IMR-90 (cell line): Measurements from ENCODE around the gene IPO13. TPM values are rescaled to one million over a fixed set of nuclear protein-coding genes. Genes with fewer than 3 reads are reported as not detected.

ENCODE experiments used
- ATAC-seq: fragments of 200-7000 bp; cut with Tn5 transposase; 2 replicates; pipeline ENCODE4 v1.9.1; 2020; ENCODE audit warnings: low read depth, mild to moderate bottlenecking, moderate library complexity
- BruUV-seq: library from RNA; stranded (reverse); fragments of 400-500 nt; replicated peaks from 2 replicates; lab custom pipeline; 2021; lab: Mats Ljungman, UMichigan
- CTCF ChIA-PET: fragments of 300-600 bp; formaldehyde crosslinking; extraction: SDS; loops from one replicate; lab custom pipeline; 2021; ENCODE audit warnings: antibody characterized with exemption; lab: Yijun Ruan, JAX
- POLR2A ChIA-PET: fragments of 300-600 bp; sonication (Branson Sonifier 250); formaldehyde crosslinking; loops from one replicate; lab custom pipeline; 2022; ENCODE audit warnings: antibody characterized with exemption; ENCODE audit not compliant: unreplicated experiment; lab: Charles Lee
- DNase-seq: peaks from one replicate; pipeline ENCODE4 v3.0.0; 2013
- H2AFZ ChIP-seq: replicated peaks from 2 replicates; pipeline ENCODE3; 2013; ENCODE audit warnings: low read length, mild to moderate bottlenecking; ENCODE audit not compliant: poor library complexity
- H2AK5ac ChIP-seq: 2 replicates; pipeline ENCODE4 v1.6.1; 2013; ENCODE audit warnings: low read depth, low read length, inconsistent platforms
- H2AK9ac ChIP-seq: replicated peaks from 2 replicates; pipeline ENCODE3; 2013; ENCODE audit warnings: mild to moderate bottlenecking, low read depth, low read length, moderate library complexity; ENCODE audit not compliant: poor library complexity
- H2BK120ac ChIP-seq: 2 replicates; pipeline ENCODE4 v1.6.1; 2013; ENCODE audit warnings: low read depth, low read length, inconsistent platforms
- H2BK15ac ChIP-seq: 3 replicates; pipeline ENCODE4 v1.6.1; 2013; ENCODE audit warnings: low read depth, low read length, inconsistent platforms
- H2BK20ac ChIP-seq: 2 replicates; pipeline ENCODE4 v1.6.1; 2013; ENCODE audit warnings: low read depth, mild to moderate bottlenecking, inconsistent platforms, low read length, moderate library complexity
- H2BK5ac ChIP-seq: 2 replicates; pipeline ENCODE4 v1.6.1; 2013; ENCODE audit warnings: mild to moderate bottlenecking, low read depth, low read length, inconsistent platforms; ENCODE audit not compliant: poor library complexity, severe bottlenecking
- H3K14ac ChIP-seq: replicated peaks from 2 replicates; pipeline ENCODE4 v1.6.1; 2013; ENCODE audit warnings: low read depth, low read length, inconsistent platforms
- H3K18ac ChIP-seq: 2 replicates; pipeline ENCODE4 v1.6.1; 2013; ENCODE audit warnings: low read depth, low read length, control low read depth
- H3K23ac ChIP-seq: 2 replicates; pipeline ENCODE4 v1.6.1; 2013; ENCODE audit warnings: low read depth, low read length, inconsistent platforms
- H3K27ac ChIP-seq: 2 replicates; pipeline ENCODE4 v1.5.1; 2013; ENCODE audit warnings: mild to moderate bottlenecking, control low read depth, low read length; ENCODE audit not compliant: insufficient read depth
- H3K27me3 ChIP-seq: 2 replicates; pipeline ENCODE4 v1.6.1; 2013; ENCODE audit warnings: low read length; ENCODE audit not compliant: control insufficient read depth, insufficient read depth
- H3K36me3 ChIP-seq: 2 replicates; pipeline ENCODE4 v1.6.1; 2013; ENCODE audit warnings: low read length, mixed read lengths; ENCODE audit not compliant: control insufficient read depth, insufficient read depth
- H3K4ac ChIP-seq: 2 replicates; pipeline ENCODE4 v1.6.1; 2013; ENCODE audit warnings: low read depth, low read length, inconsistent platforms
- H3K4me1 ChIP-seq: 2 replicates; pipeline ENCODE4 v1.6.1; 2013; ENCODE audit warnings: low read length, mixed read lengths; ENCODE audit not compliant: control insufficient read depth, insufficient read depth
- H3K4me2 ChIP-seq: 2 replicates; pipeline ENCODE4 v1.6.1; 2013; ENCODE audit warnings: low read depth, mild to moderate bottlenecking, control low read depth, low read length, moderate library complexity
- H3K4me3 ChIP-seq: 2 replicates; pipeline ENCODE4 v1.5.1; 2013; ENCODE audit warnings: low read depth, mild to moderate bottlenecking, control low read depth, low read length, moderate library complexity; ENCODE audit not compliant: insufficient read depth
- H3K56ac ChIP-seq: 2 replicates; pipeline ENCODE4 v1.6.1; 2013; ENCODE audit warnings: low read length, inconsistent platforms; ENCODE audit not compliant: insufficient read depth; ENCODE audit errors: extremely low read depth
- H3K79me1 ChIP-seq, 2 experiments: 2 replicates each; pipeline ENCODE4 v1.6.1; 2013; ENCODE audit warnings: low read length in 2 of 2, inconsistent platforms in 1 of 2, low read depth in 1 of 2
- H3K9ac ChIP-seq: 2 replicates; pipeline ENCODE4 v1.6.1; 2013; ENCODE audit warnings: low read depth, low read length, control low read depth
- H3K9me1 ChIP-seq: 2 replicates; pipeline ENCODE4 v1.6.1; 2013; ENCODE audit warnings: low read length, inconsistent platforms; ENCODE audit not compliant: insufficient read depth
- H3K9me3 ChIP-seq: 2 replicates; pipeline ENCODE4 v1.6.1; 2013; ENCODE audit warnings: low read length; ENCODE audit not compliant: control insufficient read depth, insufficient read depth
- H4K20me1 ChIP-seq: 2 replicates; pipeline ENCODE4 v1.6.1; 2013; ENCODE audit warnings: low read length, inconsistent platforms; ENCODE audit not compliant: insufficient read depth
- H4K5ac ChIP-seq: 2 replicates; pipeline ENCODE4 v1.6.1; 2013; ENCODE audit warnings: mild to moderate bottlenecking, low read depth, low read length, control low read depth
- H4K8ac ChIP-seq, 2 experiments: 2 replicates each; pipeline ENCODE4 v1.6.1; 2013; ENCODE audit warnings: low read depth in 2 of 2, low read length in 2 of 2, control low read depth in 1 of 2, inconsistent platforms in 1 of 2
- H4K91ac ChIP-seq: 2 replicates; pipeline ENCODE4 v1.6.1; 2013; ENCODE audit warnings: low read depth, low read length, inconsistent platforms; ENCODE audit not compliant: insufficient read depth
- MAFK ChIP-seq: IDR thresholded peaks from 2 replicates; pipeline ENCODE4 v1.6.1; 2012; ENCODE audit warnings: low read depth, low read length, improper control_type of control experiment
- MXI1 ChIP-seq: IDR thresholded peaks from 2 replicates; pipeline ENCODE4 v1.6.1; 2012; ENCODE audit warnings: low read depth, mild to moderate bottlenecking, low read length, moderate library complexity, borderline replicate concordance
- NFE2L2 ChIP-seq: fragments of 150-350 bp; IDR thresholded peaks from 2 replicates; pipeline ENCODE4 v1.6.1; 2016; ENCODE audit warnings: low read depth, mild to moderate bottlenecking, low read length
- POLR2A ChIP-seq: IDR thresholded peaks from 2 replicates; pipeline ENCODE4 v1.6.1; 2012; ENCODE audit warnings: mild to moderate bottlenecking, low read depth, low read length
- WGBS, 2 experiments: methylation state at CpG; one replicate each; pipeline versions ENCODE4 v1.1.5 to v1.1.7; 2013; ENCODE audit warnings: missing lambda C conversion rate in 2 of 2; ENCODE audit not compliant: insufficient read length in 1 of 2; ENCODE audit errors: extremely low coverage in 2 of 2; 5-methylcytosine and 5-hydroxymethylcytosine counted together
- dilution Hi-C: fragments of 300-500 bp; cut with HindIII; formaldehyde crosslinking; loops from one replicate; pipeline ENCODE4 v1.14.3; 2018; ENCODE audit warnings: low sequenced_read_pairs; ENCODE audit not compliant: unreplicated experiment
- in situ Hi-C: fragments of 300-500 bp; cut with MboI; formaldehyde crosslinking; loops from 3 replicates; pipeline ENCODE4 v1.14.3; 2019; ENCODE audit warnings: low sequenced_read_pairs, inconsistent platforms, mixed read lengths
- intact Hi-C: fragments of 100-400 bp; cut with micrococcal nuclease; formaldehyde crosslinking; loops from 2 replicates; pipeline ENCODE4 v1.10.0; 2022
- polyA plus RNA-seq, 3 experiments: library from polyadenylated mRNA; depleted of rRNA; stranded (reverse); fragments of >200 nt; gene quantifications; 2 replicates each; pipeline ENCODE4 v1.2.3, GENCODE V29; 2012; ENCODE audit warnings: low replicate concordance in 1 of 3
- total RNA-seq: library from RNA; depleted of rRNA; stranded (reverse); fragments of >200 nt; gene quantifications from 2 replicates; pipeline ENCODE4 v1.2.3, GENCODE V29; 2012

Gene IPO13
- total and polyA plus RNA-seq, 2 of the 4 experiments (the other 2 are of a cell fraction) = 15.2 to 18.7 TPM

GRCh38 chr1:43900386-43900785, 46.4 kb upstream of the IPO13 start:
- Histone ChIP-seq H3K4me1 (no peaks in the 10 kb centered on the region), H4K5ac (no peak overlapping the region), H3K14ac (no peak overlapping the region), H3K27ac (no peak overlapping the region), H3K23ac (no peak overlapping the region), H2AFZ (no peak overlapping the region), H2AK5ac (no peak overlapping the region), H2BK5ac (no peak overlapping the region), H3K36me3 (peaks cover 30% of the 10 kb centered on the region), H3K9me3 (no peaks in the 10 kb centered on the region), H2BK15ac (no peak overlapping the region), H3K79me1 (no peaks in the 10 kb centered on the region; a peak in 1 of 4 replicates), H3K4ac (no peak overlapping the region), H4K8ac (no peak overlapping the region), H2BK20ac (no peak overlapping the region), H3K18ac (no peak overlapping the region), H3K4me3 (no peak overlapping the region), H4K20me1 (no peaks in the 10 kb centered on the region), H4K91ac (no peak overlapping the region), H2AK9ac (no peak overlapping the region), H3K4me2 (no peak overlapping the region), H3K56ac (no peak overlapping the region), H3K9me1 (peaks cover 2% of the 10 kb centered on the region; the same call in 1 of the 2 replicates), H2BK120ac (no peak overlapping the region), H3K27me3 (no peaks in the 10 kb centered on the region), H3K9ac (no peak overlapping the region)
- BruUV-seq = no TSS peak
- intact Hi-C loops = no loop called here
- DNase-seq (no peak), ATAC-seq (no peak)
- in situ Hi-C loops = no loop called here
- dilution Hi-C loops = no loop called here
- TF ChIP-seq NFE2L2 = no peak
- no peak for TF ChIP-seq MXI1
- no peak for TF ChIP-seq MAFK
- TF ChIP-seq POLR2A = no peak
- CTCF ChIA-PET = no interaction called here
- no CpG with 5 or more reads among the region's 3 CpGs for WGBS, 2 experiments
- POLR2A ChIA-PET = no interaction called here
